PC-3 (cell line): ENCODE measurements around the gene IRF2. TPM values are rescaled to one million over a fixed set of nuclear protein-coding genes. Genes with fewer than 3 reads are reported as not detected.

Experiments
- ATAC-seq: fragments of 200-7000 bp; cut with Tn5 transposase; 2 replicates; pipeline ENCODE4 v1.9.1; 2020; ENCODE audit warnings: mild to moderate bottlenecking, moderate library complexity
- BruUV-seq: library from RNA; stranded (reverse); fragments of 400-500 nt; replicated peaks from 2 replicates; lab custom pipeline; 2021; lab: Mats Ljungman, UMichigan
- CTCF ChIA-PET: fragments of 300-600 bp; sonication (Branson Sonifier 250); formaldehyde crosslinking; loops from one replicate; lab custom pipeline; 2022; ENCODE audit warnings: antibody characterized with exemption; lab: Charles Lee
- POLR2A ChIA-PET: fragments of 300-600 bp; sonication (Branson Sonifier 250); formaldehyde crosslinking; loops from one replicate; lab custom pipeline; 2022; ENCODE audit warnings: antibody characterized with exemption; ENCODE audit not compliant: unreplicated experiment; lab: Charles Lee
- DNase-seq: peaks from one replicate; pipeline ENCODE4 v3.0.0-alpha.2; 2015
- H2AFZ ChIP-seq: fragments of 300-600 bp; sonication (generic); 2 replicates; pipeline ENCODE4 v1.6.0; 2016; ENCODE audit warnings: antibody characterized with exemption, low read length
- H3F3A ChIP-seq: fragments of 300-600 bp; sonication (generic); one replicate; pipeline ENCODE4 v1.6.0; 2017; ENCODE audit warnings: antibody characterized with exemption, low read length, control low read depth, mild to moderate bottlenecking; ENCODE audit not compliant: unreplicated experiment
- H3K27ac ChIP-seq: fragments of 300-600 bp; sonication (generic); 2 replicates; pipeline ENCODE4 v1.5.1; 2016; ENCODE audit warnings: mild to moderate bottlenecking, low read length
- H3K27me3 ChIP-seq: fragments of 300-600 bp; sonication (generic); 2 replicates; pipeline ENCODE4 v1.6.1; 2016; ENCODE audit warnings: low read length, mixed read lengths
- H3K36me3 ChIP-seq: fragments of 300-600 bp; sonication (generic); 2 replicates; pipeline ENCODE4 v1.6.1; 2016; ENCODE audit warnings: low read depth, mixed run types, low read length, mixed read lengths
- H3K4me1 ChIP-seq: fragments of 300-600 bp; sonication (generic); 2 replicates; pipeline ENCODE4 v1.5.1; 2016; ENCODE audit warnings: low read length; ENCODE audit not compliant: insufficient read depth
- H3K4me2 ChIP-seq: fragments of 300-600 bp; sonication (generic); 2 replicates; pipeline ENCODE4 v1.6.0; 2016; ENCODE audit warnings: low read length
- H3K4me3 ChIP-seq: fragments of 300-600 bp; sonication (generic); 2 replicates; pipeline ENCODE4 v1.5.1; 2016; ENCODE audit warnings: mild to moderate bottlenecking, low read length, mixed read lengths
- H3K79me2 ChIP-seq: fragments of 300-600 bp; sonication (generic); 2 replicates; pipeline ENCODE4 v1.6.1; 2017; ENCODE audit warnings: low read length, mixed read lengths
- H3K9ac ChIP-seq: fragments of 300-600 bp; sonication (generic); 2 replicates; pipeline ENCODE4 v1.6.0; 2016; ENCODE audit warnings: mild to moderate bottlenecking, low read length
- H3K9me2 ChIP-seq: fragments of 300-600 bp; sonication (generic); replicated peaks from 2 replicates; pipeline ENCODE4 v1.6.1; 2016; ENCODE audit warnings: mixed run types, low read length, mixed read lengths
- H3K9me3 ChIP-seq: fragments of 300-600 bp; sonication (generic); 2 replicates; pipeline ENCODE4 v1.6.1; 2016; ENCODE audit warnings: low read length, mixed read lengths
- H4K20me1 ChIP-seq: fragments of 300-600 bp; sonication (generic); 2 replicates; pipeline ENCODE4 v1.6.1; 2016; ENCODE audit warnings: low read length, mixed read lengths
- EZH2 ChIP-seq: fragments of 300-600 bp; sonication (generic); IDR thresholded peaks from one replicate; pipeline ENCODE4 v1.6.1; 2017; ENCODE audit warnings: antibody characterized with exemption, mild to moderate bottlenecking, low read length; ENCODE audit not compliant: unreplicated experiment
- EZH2phosphoT487 ChIP-seq: fragments of 300-600 bp; sonication (generic); IDR thresholded peaks from 2 replicates; pipeline ENCODE4 v1.6.1; 2018; ENCODE audit warnings: mild to moderate bottlenecking, antibody characterized with exemption, low read length, borderline replicate concordance
- intact Hi-C: fragments of 100-400 bp; cut with micrococcal nuclease; formaldehyde crosslinking; loops from 2 replicates; pipeline ENCODE4 v1.9.0; 2023
- total RNA-seq: library from RNA; depleted of rRNA; stranded (reverse); fragments of >200 nt; gene quantifications from 2 replicates; pipeline ENCODE4 v1.2.3, GENCODE V29; 2014; rRNA removed
- TF ChIP-seq, protein P1 (sequence below): fragments of 300-600 bp; sonication (generic); conservative IDR thresholded peaks from 2 replicates; pipeline ENCODE4 v1.5.1; 2017; ENCODE audit warnings: antibody characterized with exemption, low read depth, mild to moderate bottlenecking, low read length

The IRF2 gene
- total RNA-seq, 1 experiment from 2014 or later, result 7.7 TPM

DNA sequence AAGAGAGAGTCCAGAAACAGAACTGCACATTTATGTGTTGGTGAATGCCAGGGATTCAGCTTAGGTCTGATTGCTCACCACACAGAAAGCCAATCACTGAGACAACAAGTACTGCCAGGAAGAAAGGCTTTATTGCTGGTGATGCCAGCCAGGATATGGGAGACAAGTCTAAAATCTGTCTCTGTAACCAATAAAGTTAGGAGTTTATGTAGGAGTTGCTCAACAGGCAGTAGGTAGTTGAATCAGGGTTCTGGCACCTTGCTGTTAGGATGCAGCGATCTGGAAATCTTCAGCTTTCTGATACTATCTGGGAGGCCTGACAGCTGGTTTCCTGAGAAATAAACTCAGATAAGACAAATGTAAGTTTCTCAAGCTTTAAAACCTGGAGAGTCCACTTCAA lies 136.4 kb downstream of the IRF2 start:
- Histone ChIP-seq H3K9ac (no peak overlapping the region), H4K20me1 (no peaks in the 10 kb centered on the region), H3K4me2 (no peak overlapping the region), H3K27me3 (no peaks in the 10 kb centered on the region), H3K4me3 (no peak overlapping the region), H3K9me3 (no peaks in the 10 kb centered on the region), H3K4me1 (no peaks in the 10 kb centered on the region; the same call in 1 of the 2 replicates), H3K9me2 (no peaks in the 10 kb centered on the region), H3K36me3 (no peaks in the 10 kb centered on the region), H3K79me2 (no peaks in the 10 kb centered on the region), H3F3A (no peaks in the 10 kb centered on the region), H3K27ac (no peak overlapping the region), H2AFZ (no peak overlapping the region)
- ChIA-PET POLR2A (no interaction called here), CTCF (no interaction called here)
- DNase-seq (no peak), ATAC-seq (no peak)
- TF ChIP-seq, protein P1, sequence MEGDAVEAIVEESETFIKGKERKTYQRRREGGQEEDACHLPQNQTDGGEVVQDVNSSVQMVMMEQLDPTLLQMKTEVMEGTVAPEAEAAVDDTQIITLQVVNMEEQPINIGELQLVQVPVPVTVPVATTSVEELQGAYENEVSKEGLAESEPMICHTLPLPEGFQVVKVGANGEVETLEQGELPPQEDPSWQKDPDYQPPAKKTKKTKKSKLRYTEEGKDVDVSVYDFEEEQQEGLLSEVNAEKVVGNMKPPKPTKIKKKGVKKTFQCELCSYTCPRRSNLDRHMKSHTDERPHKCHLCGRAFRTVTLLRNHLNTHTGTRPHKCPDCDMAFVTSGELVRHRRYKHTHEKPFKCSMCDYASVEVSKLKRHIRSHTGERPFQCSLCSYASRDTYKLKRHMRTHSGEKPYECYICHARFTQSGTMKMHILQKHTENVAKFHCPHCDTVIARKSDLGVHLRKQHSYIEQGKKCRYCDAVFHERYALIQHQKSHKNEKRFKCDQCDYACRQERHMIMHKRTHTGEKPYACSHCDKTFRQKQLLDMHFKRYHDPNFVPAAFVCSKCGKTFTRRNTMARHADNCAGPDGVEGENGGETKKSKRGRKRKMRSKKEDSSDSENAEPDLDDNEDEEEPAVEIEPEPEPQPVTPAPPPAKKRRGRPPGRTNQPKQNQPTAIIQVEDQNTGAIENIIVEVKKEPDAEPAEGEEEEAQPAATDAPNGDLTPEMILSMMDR, result no peak
- TF ChIP-seq EZH2phosphoT487 (no peak), EZH2 (no peak)
- intact Hi-C loops, result no loop called here
- BruUV-seq, result no TSS peak

Other genes with a start within 250 kb of the IRF2 start
- gene CASP3, start 174.9 kb upstream of the IRF2 start, total RNA-seq, result 11.1 and 13.2 TPM in 2 replicates
- 9.3 and 9.4 TPM in 2 replicates for gene PRIMPOL, start 175.2 kb upstream of the IRF2 start, total RNA-seq